Astrocyte (in vitro differentiated cells and primary cell): Measurements from ENCODE around the gene RFESD.

ENCODE experiments used
- CTCF ChIP-seq: IDR thresholded peaks from 2 replicates; pipeline ENCODE4 v1.5.1; 2011; ENCODE audit warnings: low read depth, mild to moderate bottlenecking, inconsistent platforms, low read length, moderate library complexity; ENCODE audit not compliant: insufficient read depth
- EZH2 ChIP-seq: IDR thresholded peaks from 2 replicates; pipeline ENCODE4 v1.6.1; 2012; ENCODE audit warnings: mild to moderate bottlenecking, low read length, inconsistent platforms; ENCODE audit not compliant: insufficient read depth

- TF ChIP-seq CTCF (no peak), EZH2 (no peak)
Observed at GRCh38 chr5:95672641-95673040, 26.1 kb downstream of the RFESD start.
